Pancreas (tissue), 10 donors: ENCODE results near the gene CHCHD3. TPM values are rescaled to one million over a fixed set of nuclear protein-coding genes. Genes with fewer than 3 reads are reported as not detected.

Source experiments
- ATAC-seq, 4 donors: fragments of 200-7000 bp; cut with Tn5 transposase; one replicate each; pipeline versions ENCODE4 v1.8.0 to v1.9.1; 2020; ENCODE audit warnings: mild to moderate bottlenecking in 4 of 4, moderate library complexity in 4 of 4
- DNase-seq, 6 donors: peaks; one replicate each; pipeline ENCODE4 v3.0.0-alpha.2; 2020
- FAIRE-seq: peaks from 2 replicates; lab custom pipeline; 2012; peaks lifted over from hg19 to GRCh38; lab: Jason Lieb, UNC
- H3K27ac ChIP-seq, 4 donors: fragments of 200-600 bp; sonication (generic); 1 replicate in 3 of 4; 2 replicates in 1 of 4; pipeline versions ENCODE4 v1.5.0 to v1.8.0; 2020
- H3K27me3 ChIP-seq, 4 donors: fragments of 200-600 bp; one replicate each; pipeline ENCODE4 v1.8.0; 2021
- H3K36me3 ChIP-seq, 3 donors: fragments of 200-600 bp; sonication (generic) in 1 of 3; one replicate each; pipeline versions ENCODE4 v1.5.0 to v1.8.0; 2020 to 2021
- H3K4me1 ChIP-seq, 3 donors: fragments of 200-600 bp; one replicate each; pipeline ENCODE4 v1.8.0; 2021
- H3K4me3 ChIP-seq, 4 donors: fragments of 200-600 bp; sonication (generic) in 2 of 4; one replicate each; pipeline versions ENCODE4 v1.5.0 to v1.8.0; 2020 to 2021
- H3K9me3 ChIP-seq, 4 donors: fragments of 200-600 bp; one replicate each; pipeline ENCODE4 v1.8.0; 2021
- WGBS, 2 donors: extraction: QIAGEN DNeasy Blood & Tissue Kit; methylation state at CpG; one replicate each; pipeline ENCODE4 v1.1.7; 2013; 5-methylcytosine and 5-hydroxymethylcytosine counted together
- intact Hi-C, 3 donors: fragments of 100-400 bp; cut with DNase I; formaldehyde crosslinking; loops; one replicate each; pipeline versions ENCODE4 v1.11.1 to v1.14.2; 2022
- polyA plus RNA-seq, 2 donors: library from polyadenylated mRNA; stranded (reverse); fragments of 200-250 nt; gene quantifications; one replicate each; pipeline ENCODE4 v1.2.3, GENCODE V29; 2013
- total RNA-seq, 6 donors: library from RNA; stranded (reverse); fragmentation: NEBNext Ultra II Directional in 4 of 6; extraction: Animal tissue kit (Norgen Biotek cat#: 25700) in 4 of 6; gene quantifications; one replicate each; pipeline versions ENCODE4 v1.2.1 to v1.2.4, GENCODE V29; 2021 to 2023
- TF ChIP-seq, protein P1 (sequence below), 4 donors: fragments of 200-600 bp; sonication (generic) in 3 of 4; IDR thresholded peaks; one replicate each; pipeline versions ENCODE4 v1.5.0 to v1.8.0; 2021; ENCODE audit warnings: antibody characterized with exemption in 4 of 4
- donor health status: healthy with polysubstance abuse.
- donor health status: DM: no; HTN: no; CAD: no; lungs with moderate emphysema.
- donor health status: DM: no; HTN: no; CAD: no.
- donor health status: control.
- donor health status: control.
- donor health status: Bipolar disorder and iron deficiency.
- donor health status: DM: yes; HTN: yes; CAD: no.
- donor health status: DM: no; HTN: no; CAD: no.
- donor health status: DM: no; HTN: no; CAD: no.
- donor health status: DM: yes; HTN: yes; CAD: no.

Gene CHCHD3
- total and polyA plus RNA-seq, 8 donors = 7.9 to 23.2 (median 19.3) TPM

DNA sequence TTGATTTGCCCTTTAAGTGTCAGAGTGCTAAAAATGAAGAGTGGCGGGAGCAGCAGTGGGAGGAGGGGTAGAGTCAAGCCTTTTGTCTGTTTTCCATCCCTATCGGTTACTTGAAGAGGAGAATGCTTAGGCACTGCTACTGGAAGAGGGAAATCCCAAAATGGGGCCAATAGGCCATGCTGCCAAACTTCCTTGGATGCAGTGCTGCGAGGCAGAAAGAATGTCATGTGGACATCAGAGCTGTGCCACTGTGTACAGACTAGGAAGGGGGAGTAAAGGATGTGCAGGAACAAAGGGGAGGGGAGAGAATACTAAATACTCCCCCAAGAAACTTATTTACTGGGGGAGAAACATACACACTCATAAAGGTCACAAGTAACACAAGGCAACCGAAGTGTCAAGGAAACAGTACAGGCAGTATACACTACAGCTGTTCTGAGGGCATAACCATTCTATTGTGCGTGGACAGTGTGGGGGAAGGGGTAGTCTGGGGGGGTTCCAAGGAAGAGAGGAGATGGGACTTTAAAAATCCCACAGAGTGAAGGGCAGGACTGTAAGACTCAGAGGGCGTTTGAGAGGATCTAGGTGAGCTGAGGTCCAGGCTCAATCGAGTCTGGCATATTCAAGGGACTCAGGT, 276.9 kb downstream of the CHCHD3 start:
- no peaks in the 10 kb centered on the region for H3K4me1 ChIP-seq
- DNase-seq (no peak), FAIRE-seq (no peak), ATAC-seq (no peak)
- intact Hi-C loops = no loop called here
- H3K36me3 ChIP-seq = no peaks in the 10 kb centered on the region
- H3K9me3 ChIP-seq = no peaks in the 10 kb centered on the region
- no peak overlapping the region for H3K4me3 ChIP-seq
- 89 to 91% methylated on average over 7 of the region's 7 CpGs for WGBS, 2 donors
- TF ChIP-seq, protein P1, sequence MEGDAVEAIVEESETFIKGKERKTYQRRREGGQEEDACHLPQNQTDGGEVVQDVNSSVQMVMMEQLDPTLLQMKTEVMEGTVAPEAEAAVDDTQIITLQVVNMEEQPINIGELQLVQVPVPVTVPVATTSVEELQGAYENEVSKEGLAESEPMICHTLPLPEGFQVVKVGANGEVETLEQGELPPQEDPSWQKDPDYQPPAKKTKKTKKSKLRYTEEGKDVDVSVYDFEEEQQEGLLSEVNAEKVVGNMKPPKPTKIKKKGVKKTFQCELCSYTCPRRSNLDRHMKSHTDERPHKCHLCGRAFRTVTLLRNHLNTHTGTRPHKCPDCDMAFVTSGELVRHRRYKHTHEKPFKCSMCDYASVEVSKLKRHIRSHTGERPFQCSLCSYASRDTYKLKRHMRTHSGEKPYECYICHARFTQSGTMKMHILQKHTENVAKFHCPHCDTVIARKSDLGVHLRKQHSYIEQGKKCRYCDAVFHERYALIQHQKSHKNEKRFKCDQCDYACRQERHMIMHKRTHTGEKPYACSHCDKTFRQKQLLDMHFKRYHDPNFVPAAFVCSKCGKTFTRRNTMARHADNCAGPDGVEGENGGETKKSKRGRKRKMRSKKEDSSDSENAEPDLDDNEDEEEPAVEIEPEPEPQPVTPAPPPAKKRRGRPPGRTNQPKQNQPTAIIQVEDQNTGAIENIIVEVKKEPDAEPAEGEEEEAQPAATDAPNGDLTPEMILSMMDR (IDR thresholded peaks at IDR 0.05) = no peak
- no peaks in the 10 kb centered on the region for H3K27me3 ChIP-seq
- H3K27ac ChIP-seq = no peak overlapping the region

DNA sequence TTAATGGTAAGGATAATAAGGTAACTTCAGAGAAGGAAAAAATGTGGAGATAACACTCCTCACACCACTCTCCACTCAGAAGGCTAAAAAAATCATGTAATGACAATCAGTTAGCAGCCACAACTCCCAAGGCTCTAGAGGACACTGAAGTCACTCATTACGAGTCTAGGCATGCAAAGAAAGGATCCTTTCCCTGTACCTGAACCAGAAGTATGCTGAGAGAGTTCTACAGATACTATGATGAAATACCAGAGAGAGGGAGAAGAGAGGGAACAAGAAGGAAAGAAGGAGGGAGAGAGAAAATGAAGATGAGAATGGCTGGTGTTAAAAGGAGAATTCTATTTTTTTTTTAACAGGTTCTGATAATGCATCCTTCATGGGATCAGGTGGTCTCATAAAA, 281.4 kb downstream of the CHCHD3 start:
- no peak overlapping the region for H3K27ac ChIP-seq
- no peaks in the 10 kb centered on the region for H3K4me1 ChIP-seq
- no peaks in the 10 kb centered on the region for H3K27me3 ChIP-seq
- H3K9me3 ChIP-seq = no peaks in the 10 kb centered on the region
- DNase-seq = no peak
- FAIRE-seq = no peak
- TF ChIP-seq, protein P1 (IDR thresholded peaks at IDR 0.05) = no peak
- no peak for ATAC-seq
- H3K36me3 ChIP-seq = no peaks in the 10 kb centered on the region
- WGBS, 2 donors = 76 to 88% methylated on average over 1 of the region's 1 CpG
- no peak overlapping the region for H3K4me3 ChIP-seq
- intact Hi-C loops = no loop called here

DNA sequence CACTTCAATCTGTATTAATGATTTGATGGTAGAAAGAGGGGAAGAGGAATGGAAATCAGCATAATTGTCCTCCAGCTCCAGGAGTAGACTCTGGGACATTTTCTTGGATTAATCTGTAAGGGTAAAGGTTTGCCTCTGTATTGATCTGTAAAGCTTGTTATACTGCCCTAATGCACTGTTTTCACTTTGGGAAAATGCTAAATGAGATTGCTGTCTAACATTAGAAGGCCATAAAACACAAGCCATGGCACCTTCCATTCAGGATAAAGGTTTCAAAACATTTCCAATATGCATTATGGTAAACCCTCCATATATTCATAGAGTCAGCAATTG, 282.8 kb downstream of the CHCHD3 start:
- no peaks in the 10 kb centered on the region for H3K27me3 ChIP-seq
- no peak overlapping the region for H3K4me3 ChIP-seq
- H3K4me1 ChIP-seq = no peaks in the 10 kb centered on the region
- no peak for ATAC-seq
- DNase-seq = no peak
- intact Hi-C loops = no loop called here
- no peaks in the 10 kb centered on the region for H3K36me3 ChIP-seq
- no peak overlapping the region for H3K27ac ChIP-seq
- no peak for FAIRE-seq
- TF ChIP-seq, protein P1 (IDR thresholded peaks at IDR 0.05) = no peak
- no peaks in the 10 kb centered on the region for H3K9me3 ChIP-seq

DNA sequence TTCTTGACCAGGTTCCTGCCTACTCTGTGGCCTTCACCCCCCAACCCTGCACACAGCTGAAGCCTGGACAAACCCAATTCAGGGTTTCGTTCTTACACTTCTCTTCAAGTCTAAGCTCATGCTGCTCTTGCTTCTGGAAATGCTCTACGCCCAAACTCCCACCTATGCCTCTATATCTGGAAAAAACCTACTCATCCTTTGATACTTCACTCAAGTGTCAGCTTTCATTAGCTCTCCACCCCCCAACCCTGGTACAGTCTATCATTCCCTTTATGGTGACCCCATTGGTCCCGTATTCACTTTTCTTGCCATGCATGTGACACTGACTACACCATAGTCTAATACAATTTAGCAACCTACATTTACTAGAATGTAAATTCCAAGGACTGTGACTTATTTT, 284.7 kb downstream of the CHCHD3 start:
- Histone ChIP-seq H3K36me3 (no peaks in the 10 kb centered on the region), H3K4me1 (no peaks in the 10 kb centered on the region), H3K27me3 (no peaks in the 10 kb centered on the region), H3K27ac (no peak overlapping the region), H3K9me3 (no peaks in the 10 kb centered on the region), H3K4me3 (no peak overlapping the region)
- FAIRE-seq (no peak), ATAC-seq (no peak), DNase-seq (no peak)
- intact Hi-C loops = no loop called here
- TF ChIP-seq, protein P1 (IDR thresholded peaks at IDR 0.05) = no peak
- WGBS, 2 donors = 98 to 99% methylated on average over 3 of the region's 3 CpGs

- H3K36me3 ChIP-seq = no peaks in the 10 kb centered on the region
- no peak for FAIRE-seq
Measured at GRCh38 chr7:132793474-132793873, 288.4 kb downstream of the CHCHD3 start.

More at GRCh38 chr7:132793474-132793873, 288.4 kb downstream of the CHCHD3 start:
- no peak for ATAC-seq
- H3K4me3 ChIP-seq = no peak overlapping the region
- 82 to 88% methylated on average over 3 of the region's 3 CpGs for WGBS, 2 donors
- intact Hi-C loops = no loop called here
- H3K9me3 ChIP-seq = no peaks in the 10 kb centered on the region
- H3K4me1 ChIP-seq = no peaks in the 10 kb centered on the region
- TF ChIP-seq, protein P1 (IDR thresholded peaks at IDR 0.05) = no peak
- no peak for DNase-seq
- H3K27me3 ChIP-seq = no peaks in the 10 kb centered on the region
- no peak overlapping the region for H3K27ac ChIP-seq
